Left forelimb (tissue), 1 donor: ENCODE measurements around the gene NCOA3.
"Not testable (repeated sequence)": the region's sequence is repeated elsewhere in the genome, so short reads cannot be mapped to it uniquely, and the experiment has no call there.

Source experiments
- DNase-seq: peaks from one replicate; pipeline ENCODE4 v3.0.0-alpha.2; 2018; ENCODE audit warnings: low spot score

NCOA3 gene

DNA sequence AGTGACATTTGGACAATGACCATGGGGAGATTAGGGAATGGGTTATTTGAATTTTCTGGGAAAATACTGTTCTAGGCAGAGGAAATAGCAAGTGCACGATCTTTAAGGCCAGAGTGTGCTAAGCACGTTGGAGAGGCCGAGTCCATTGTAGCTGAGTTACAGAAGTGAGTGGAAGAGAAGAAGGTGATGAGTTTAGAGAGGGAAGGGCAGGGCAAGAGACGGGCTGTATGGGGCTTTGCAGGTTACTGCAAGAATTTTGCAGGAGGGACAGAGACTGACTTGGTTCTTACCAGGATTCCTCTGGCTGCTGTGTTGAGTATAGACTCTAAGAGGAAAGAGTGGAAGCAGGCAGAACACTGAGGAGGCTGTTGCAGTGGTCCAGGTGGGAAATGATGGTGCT is 1.1 kb upstream of the NCOA3 start:
- no peak for DNase-seq

DNA sequence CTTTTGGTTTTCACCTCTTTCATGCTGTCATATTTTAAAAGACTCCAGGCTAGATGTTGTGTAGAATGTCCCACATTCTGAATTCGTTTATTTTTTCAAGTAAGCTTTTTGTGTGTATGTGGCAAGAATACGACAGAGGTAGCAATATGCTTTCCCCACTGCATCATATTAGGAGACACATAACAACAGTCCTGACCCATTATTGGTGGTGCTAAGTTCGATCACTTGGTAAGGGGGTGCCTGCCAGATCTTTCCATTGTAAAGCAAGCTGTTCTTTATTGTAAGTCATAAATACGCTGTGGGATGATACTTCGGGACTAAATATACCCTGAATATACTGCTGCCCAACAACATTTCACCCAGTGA is 588 bp upstream of the NCOA3 start:
- DNase-seq: no peak

DNA sequence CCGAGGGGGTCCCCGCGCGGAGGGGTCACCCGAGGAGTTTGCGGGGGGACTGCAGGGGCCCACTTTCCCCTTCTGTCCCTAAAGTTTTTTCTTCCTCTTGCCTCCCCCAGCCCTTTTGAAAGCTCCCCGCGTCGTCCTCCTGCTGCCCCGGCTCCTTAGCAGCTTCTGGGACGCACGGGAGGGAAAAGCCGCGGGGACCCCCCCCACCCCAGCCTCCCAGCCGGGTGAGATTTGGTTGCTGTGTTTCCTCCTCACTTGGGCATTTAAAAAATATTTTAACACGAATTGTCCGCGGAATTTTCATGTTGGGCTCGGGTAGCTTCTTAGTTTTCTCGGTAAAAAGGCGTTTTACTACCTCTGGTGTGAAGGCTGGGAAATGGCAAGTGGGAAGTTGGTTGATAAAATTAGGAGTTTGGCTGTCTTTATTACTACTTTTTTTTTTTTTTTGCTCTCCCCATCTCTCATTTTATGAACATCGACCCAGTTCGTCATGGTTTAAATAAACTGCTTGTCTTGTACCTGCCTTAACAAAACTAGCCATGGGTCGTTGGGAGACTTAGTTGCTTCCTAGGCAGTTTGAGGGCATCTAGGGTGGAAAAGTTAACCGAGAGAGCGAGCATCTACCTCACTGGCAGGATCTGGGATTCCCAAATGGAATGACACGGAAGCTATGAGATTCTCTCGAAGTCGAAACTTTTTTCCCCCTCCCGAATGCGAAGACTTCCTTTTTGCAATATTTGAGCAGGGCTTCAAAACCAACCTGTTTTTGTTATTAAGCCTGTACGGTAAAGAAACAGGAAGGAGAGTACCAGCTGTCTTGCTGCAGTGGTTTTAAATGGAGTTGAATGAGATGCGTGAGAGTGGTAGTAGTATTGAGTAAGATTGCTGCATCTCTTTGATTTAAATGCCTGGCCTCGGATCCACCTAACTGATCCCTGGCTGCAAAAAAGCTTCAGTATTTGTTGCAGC is 868 bp downstream of the NCOA3 start:
- no peak for DNase-seq

DNA sequence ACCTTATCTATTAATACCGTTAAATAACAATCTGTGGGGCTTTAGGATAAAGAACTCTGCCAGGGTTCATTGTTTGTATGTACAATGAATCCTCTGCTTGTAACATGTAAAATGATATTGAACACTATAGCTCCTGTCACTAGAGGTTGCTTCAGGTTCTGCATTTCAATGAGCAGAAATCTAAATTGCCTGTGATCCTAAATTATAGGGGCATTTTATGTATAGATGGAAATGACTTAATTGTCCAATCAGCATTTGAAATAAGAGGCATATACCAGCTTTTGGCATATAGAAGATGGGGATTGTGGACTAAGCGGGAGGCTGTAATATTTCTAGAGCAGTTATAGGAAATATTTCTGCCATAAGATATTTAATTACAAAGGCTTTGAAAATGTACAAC is 2.0 kb downstream of the NCOA3 start:
- no peak for DNase-seq

DNA sequence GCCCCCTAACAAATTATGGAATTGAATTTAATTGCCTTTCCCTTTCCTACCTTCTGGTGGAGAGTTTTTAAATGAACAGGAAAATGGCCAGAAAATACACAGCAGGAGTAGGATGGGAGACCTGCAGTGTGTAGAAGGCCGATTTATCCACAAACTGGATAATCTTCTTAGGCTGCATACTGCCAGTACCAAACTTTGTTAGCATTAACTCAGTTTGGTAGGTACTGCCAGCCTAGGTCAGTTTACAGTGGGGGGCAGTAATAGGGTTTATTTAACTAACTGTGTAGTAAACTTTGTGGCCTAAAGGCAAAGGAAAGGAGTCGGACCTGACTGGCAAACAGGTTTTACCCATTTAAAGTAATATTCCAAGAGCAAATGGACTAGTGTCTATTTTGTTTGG is 4.6 kb downstream of the NCOA3 start:
- no peak for DNase-seq

DNA sequence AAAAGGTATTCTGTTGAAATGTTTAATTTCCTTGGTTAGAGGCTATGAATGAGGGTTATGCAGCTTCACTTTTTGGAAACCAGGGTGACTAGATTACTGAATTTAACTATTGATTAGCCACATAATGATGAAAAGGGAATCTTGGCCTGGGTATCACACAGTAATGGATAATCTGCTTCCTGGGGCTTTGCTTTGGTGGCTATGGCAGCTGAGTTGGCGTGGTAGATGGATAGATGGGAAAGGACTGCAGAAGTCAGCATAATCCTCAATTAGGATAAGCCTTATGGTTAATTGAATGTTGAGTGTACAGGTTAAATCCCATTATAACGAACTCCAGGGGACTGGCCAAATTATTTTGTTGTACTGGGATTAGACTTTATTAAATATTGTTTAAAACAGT is 5.2 kb downstream of the NCOA3 start:
- DNase-seq: no peak

DNA sequence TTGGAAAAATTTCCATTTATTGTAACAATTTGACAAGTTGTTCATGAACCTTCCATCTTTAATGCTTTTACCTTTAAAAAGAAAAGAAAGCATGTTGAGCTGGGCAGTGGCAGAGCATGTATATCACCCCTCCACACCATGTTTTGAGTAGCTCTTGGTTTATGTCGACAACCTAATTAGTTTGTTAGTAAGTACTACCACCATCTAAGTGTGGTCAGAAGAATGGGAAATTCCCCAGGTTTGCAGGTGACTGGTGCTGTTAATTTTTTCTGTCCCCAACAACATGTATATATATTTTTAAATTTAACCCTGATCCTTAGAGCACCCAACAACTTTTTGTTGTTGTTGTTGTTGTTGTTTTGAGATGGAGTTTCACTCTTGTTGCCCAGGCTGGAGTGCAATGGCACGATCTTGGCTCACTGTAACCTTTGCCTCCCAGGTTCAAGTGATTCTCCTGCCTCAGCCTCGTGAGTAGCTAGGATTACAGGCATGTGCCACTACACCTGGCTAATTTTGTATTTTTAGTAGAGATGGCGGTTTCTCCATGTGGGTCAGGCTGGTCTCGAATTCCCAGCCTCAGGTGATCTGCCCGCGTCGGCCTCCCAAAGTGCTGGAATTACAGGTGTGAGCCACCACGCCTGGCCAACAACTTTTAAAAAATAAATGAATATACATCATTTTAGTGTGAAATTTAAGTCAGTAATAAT is 5.7 kb downstream of the NCOA3 start:
- DNase-seq: not testable (repeated sequence)

DNA sequence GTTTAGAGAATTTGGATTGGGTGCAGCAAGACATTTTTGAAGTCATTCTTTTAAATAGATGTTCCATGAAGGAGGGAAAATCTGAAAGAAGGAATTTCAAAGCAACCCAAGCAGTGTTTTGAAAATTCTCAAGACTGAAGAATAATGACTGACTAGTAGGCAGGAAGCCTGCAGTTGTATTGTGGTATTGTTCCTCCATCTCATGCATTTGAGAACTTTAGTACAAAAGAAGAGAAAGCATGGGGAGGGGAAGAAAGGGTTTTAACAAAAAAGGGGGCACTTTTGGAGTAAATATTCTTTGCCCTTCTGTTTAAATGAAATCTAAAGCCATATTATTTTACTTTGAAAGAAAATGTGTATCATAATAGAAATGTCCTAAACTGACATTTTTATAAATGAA is 6.6 kb downstream of the NCOA3 start:
- DNase-seq: no peak

DNA sequence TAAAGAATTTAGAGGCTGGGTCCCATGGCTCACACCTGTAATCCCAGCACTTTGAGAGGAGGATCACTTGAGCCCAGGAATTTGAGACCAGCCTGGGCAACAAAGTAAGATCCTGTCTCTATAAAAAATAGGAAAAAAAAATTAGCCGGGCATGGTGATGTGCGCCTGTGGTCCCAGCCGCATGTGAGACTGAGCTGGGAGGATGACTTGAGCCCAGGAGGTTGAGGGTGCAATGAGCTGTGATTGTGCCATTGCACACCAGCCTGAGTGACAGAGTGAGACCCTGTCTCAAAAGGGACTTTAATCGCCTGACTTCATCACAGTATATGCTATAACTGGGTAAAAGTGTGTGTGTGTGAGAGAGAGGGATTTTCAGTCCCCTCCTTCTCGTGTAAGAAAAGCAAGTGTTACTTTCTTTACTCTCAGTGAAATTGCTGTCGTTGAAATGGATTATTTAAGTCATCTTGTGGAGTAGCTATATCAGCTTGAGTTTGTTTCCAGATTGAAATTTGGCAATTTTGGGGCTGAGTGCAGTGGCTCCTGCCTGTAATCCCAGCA is 7.5 kb downstream of the NCOA3 start:
- DNase-seq: no peak

DNA sequence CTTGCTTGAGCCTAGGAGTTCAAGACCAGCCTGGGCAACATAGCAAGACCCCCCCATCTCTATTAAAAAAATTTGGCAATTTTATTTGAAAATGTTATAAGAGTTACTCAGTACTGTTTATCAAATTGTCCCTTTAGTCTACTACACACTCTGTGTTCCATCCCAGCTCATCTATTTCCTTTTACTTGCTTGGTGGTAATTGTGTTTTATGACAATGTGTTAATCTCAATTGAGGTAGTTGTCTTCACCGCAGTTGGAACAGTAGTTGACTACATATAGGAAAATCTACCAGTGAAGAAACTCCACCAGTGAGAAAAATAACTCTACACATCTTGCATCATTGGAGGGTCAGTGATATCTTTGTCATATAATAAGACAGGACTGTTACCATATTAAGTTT is 8.0 kb downstream of the NCOA3 start:
- DNase-seq: no peak

DNA sequence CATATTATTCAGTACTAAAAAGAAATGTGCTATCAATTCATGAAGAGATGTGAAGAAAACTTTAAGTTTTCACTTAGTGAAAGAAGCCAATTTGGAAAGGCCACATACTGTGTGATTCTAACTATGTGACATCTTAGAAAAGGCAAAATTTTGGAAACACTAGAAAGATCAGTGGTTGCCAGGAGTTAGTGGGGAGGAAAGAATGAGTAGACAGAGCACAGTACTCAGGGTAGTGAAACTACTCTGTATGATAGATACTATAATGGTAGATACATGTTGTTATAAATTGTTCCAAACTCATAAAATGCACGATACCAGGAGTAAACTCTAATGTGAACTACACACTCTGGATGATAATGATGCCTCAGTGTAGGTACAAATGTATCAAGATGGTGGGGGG is 14.2 kb downstream of the NCOA3 start:
- DNase-seq: no peak

DNA sequence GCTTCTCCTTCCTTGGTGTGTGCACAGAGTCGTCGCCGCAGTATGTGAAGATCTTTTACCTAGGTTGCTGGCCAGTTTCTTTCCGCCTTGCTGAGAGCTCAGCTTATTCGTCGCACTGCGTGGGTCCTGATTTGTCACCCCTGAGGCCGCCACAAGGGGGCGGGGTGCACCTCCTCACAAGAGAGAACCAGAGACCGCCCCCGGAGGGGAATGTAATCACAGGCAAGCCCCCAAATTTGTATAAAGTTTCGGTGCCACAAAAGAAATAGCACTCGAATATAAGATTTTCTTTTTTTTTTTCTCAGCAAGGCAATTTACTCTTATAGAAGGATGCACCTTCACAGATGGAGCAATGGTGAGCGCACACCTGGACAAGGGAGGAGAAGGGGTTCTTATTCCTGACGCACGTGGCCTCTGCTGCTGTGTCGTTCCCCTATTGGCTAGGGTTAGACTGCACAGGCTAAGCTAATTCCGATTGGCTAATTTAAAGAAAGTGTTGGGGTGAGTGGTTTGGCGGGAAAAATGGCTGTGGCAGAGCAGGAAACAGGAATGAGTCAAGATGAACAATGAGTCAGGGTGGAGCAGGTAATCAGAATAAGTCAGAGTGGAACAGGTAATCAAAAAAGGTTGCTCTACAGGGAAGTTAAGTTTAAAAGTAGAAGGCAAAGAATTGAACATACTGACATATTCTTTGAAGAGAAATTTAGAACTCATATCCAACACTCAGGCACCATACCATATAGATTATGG is 19.5 kb downstream of the NCOA3 start:
- no peak for DNase-seq

DNA sequence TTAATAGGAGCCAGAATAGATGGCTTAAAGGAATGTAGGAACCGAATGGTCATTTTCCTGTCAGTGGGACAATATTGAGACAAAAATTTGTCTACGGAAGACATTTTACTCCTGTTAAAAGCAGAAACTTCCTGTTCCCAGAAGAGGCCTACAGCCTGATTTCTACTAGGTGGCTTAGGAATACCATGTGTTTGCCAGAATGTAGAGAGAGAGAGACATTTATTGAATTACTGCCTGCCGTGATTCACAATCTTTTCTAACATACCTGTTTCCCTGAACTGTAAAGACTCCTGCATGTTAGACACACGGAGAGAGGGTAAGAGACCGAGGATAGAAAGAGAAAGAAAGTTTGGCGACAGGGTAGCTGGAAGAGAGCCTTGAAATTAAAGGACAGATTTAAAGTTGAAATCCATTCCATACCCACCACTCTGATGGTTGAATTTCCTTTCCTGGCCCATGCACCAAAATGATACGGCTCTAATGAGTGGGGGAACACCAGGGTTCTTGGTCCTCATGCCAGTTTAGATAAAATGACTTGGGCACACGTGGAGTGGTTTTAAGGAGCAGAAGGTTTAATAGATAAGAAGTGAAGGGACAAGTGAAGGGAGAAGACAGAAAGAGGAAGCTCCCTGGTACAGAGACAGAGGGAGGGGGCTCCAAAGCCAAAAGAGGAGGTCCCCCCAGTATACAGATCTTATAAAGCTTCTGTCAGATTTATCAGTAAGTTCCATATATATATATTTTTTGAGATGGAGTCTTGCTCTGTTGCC is 22.5 kb downstream of the NCOA3 start:
- no peak for DNase-seq

DNA sequence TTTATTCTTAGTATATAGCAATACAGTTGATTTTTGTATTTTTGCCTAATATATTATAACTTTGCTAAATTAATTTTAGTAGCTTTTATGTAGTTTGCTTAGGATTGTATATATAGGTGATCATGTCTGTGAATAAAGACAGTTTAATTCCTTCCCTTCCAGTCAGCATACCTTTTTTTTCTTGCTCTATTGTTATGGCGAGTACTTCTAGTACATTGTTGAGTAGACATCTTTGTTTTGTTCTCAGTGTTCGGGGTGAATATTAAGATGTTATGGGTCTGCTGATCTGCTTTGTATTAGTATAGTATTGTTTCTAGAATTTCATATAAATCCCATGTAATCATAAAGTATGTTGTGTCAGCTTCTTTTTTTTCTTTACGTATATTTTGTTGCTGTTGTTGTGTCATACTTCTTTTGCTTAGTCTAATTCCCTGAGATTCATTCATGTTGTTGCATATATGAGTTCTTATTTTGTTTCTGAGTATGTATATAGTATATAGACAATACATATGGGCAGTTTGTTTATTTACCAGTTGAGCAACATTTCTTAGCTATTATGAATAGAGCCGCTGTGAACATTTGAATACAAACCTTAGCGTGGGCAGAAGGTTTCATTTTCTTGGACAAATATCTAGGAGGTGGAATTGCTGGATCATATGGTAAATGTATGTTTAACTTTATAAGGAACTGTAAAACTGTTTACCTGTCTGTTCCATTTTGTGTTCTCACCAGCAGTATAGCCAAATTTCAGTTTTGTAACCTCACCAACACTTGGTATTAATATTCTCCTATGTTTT is 25.5 kb downstream of the NCOA3 start:
- DNase-seq: no peak

DNA sequence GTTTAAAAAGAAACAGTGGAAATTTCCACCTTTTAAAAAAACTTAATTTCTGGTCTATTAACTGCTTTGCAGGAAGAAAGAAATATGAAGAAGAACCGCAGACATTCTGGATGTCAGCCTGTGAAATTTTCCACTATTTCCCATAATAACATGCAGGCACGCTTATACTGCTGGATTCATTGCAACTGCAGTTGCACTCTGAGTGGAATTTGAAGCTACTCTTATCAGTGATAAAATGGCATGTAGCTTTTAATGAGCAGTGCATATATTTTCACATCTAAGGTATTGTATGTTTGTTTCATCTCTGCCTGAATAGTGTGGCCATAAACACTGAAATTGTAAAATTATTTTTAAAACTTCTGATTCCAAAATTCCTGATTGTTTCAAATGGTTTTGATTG is 28.2 kb downstream of the NCOA3 start:
- DNase-seq: no peak

DNA sequence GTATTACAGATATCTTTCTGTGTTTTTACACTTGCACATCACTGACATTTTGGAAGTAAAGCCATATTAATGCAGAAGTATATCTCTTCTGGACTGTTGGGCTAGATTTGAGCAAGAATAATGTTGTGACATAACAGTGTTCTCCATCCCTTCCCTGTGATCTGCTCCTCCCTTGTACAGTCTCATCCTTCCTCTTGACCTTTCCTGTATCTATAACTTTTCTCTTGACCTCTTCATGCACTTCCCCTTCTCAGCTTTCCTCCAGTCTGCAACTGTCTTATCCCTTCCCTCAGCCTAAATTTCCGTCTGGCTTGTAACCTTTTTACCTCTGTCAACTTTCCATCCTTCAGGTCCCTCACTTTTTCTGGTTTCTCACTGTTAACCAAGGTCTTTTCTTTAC is 29.8 kb downstream of the NCOA3 start:
- DNase-seq: no peak

DNA sequence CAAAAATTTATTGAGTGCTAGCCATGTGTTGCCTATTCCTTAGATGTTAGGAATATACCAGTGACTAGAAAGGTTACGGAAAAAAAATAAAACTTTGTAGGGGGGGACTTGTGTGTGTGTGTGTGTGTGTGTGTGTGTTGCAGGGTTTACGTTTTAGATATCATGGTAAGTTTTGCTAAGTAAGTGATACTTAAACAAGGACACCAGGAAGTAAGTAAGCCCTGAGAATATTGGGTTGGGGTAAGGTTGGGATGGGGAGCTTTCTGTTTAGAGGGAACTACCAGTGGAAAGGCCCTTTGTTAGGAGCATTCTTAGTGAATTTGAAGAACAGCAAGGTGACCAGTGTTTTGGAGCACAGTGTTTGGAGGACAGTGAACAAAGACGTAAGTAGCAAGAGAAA is 30.3 kb downstream of the NCOA3 start:
- DNase-seq: no peak

DNA sequence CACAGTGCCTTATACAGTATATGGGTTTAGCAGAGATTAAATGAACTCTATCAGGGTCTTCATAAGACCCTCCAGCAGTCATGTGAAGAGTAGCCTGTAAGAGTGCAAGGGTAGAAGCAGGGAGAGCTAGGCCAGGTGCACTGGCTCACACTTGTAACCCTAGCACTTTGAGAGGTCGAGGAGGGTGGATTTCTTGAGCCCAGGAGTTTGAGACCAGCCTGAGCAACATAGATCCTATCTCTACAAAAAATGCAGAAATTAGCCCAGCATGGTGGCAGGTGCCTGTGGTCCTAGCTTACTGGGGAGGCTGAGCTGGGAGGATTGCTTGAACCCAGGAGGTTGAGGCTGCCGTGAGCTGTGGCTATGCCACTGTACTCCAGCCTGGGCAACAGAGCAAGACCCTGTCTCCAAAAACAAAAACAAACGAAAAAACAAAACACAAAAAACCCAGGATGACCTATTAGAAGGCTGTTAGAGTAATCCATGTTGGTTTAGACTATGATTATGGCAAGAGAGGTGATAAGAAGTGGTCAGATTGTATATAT is 31.9 kb downstream of the NCOA3 start:
- DNase-seq: no peak

DNA sequence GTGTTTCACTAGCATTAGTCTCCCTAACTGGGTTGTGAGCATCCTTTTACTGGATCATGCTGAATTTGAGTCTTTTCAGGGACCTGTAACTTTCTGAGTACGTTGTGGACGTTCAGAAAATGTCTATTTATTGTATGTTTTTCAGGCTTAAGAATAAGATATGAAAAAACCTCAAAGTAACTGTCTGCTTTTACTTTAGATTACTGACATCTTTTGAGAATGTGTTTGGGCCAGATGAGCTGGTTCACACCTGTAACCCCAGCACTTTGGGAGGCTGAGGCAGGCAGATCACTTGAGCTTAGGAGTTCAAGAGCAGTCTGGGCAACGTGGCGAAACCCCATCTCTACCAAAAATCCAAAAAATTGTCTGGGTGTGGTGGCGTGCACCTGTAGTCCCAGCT is 32.7 kb downstream of the NCOA3 start:
- DNase-seq: no peak

DNA sequence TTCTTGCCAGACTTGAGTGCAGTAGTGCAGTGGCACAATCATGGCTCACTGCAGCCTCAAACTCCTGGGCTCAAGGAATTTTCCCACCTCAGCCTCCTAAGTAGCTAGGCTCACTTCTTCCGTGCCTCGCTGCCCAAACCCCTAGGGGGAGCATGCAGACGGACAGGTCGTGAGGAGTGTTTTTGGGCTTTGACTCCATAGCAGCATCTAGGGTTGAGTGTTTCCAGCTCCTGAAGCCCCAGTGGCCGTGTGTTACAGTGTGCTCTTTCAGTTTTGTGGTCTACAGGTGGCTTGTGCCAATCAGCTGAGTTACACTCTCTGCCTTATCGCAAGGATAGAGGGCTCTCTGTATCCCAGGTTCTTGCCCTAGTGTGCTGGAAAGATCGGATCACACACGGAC is 33.4 kb downstream of the NCOA3 start:
- no peak for DNase-seq

DNA sequence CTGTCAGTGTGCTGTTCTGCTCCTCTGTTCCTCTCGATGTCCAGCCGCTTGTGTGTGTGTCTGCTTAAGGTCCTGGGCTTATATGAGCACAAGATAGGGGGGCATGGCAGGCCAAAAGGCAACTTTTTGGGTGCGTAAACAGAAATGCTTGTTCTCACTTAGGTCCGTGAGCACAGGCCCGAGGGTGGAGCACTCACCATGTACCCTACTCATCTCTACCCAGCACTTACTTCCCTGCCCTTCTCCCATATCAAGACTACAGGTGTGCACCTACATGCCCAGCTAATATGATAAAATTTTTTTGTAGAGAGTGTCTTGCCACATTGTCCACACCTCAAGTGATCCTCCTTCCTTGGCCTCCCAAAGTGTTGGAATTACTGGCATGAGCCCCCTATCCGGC is 34.3 kb downstream of the NCOA3 start:
- no peak for DNase-seq
